ENCODE data around the gene BIRC6. TPM values are rescaled to one million over a fixed set of nuclear protein-coding genes. Genes with fewer than 3 reads are reported as not detected.

Gene BIRC6
- polyA plus RNA-seq, 3 donors = 11.5 to 32.6 (median 12.9) TPM

DNA sequence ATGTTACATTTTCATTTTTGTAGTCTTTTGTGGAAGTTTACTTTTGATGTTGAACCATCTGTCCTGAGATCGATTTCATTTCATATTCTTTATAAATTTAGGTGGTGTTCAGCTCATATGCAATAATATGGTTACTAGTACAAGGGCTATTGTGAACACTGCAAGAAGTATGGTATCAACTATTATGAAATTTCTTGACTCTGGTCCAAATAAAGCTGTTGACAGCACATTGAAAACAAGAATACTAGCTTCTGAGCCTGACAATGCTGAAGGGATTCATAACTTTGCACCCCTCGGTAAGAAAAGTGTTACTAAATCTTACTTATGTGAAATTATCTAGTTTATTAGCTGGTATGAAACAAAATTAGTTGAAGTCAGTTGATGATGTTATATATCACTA lies 146.1 kb downstream of the BIRC6 start:
- WGBS (ENCODE audit: insufficient coverage) = no CpG with 5 or more reads among the region's 2 CpGs
- Histone ChIP-seq H3K79me2 (ENCODE audit: insufficient read depth, low read length) (peaks cover 23% of the 10 kb centered on the region), H4K20me1 (ENCODE audit: insufficient read depth, low read length) (no peaks in the 10 kb centered on the region), H3K4me1 (ENCODE audit: control insufficient read depth in 1 of 2, insufficient read depth in 2 of 2, low read length in 2 of 2) (peaks cover 18 to 20% of the 10 kb centered on the region in 2 donors), H3K36me3 (replicated peaks in 1 of 2; ENCODE audit: control insufficient read depth in 1 of 2, insufficient read depth in 2 of 2, low read length in 2 of 2) (peaks cover 63 to 80% of the 10 kb centered on the region in 2 donors), H3K9me3 (replicated peaks in 1 of 2; ENCODE audit: control insufficient read depth in 1 of 2, insufficient read depth in 1 of 2, low read length in 2 of 2) (no peaks in the 10 kb centered on the region), H3K27me3 (ENCODE audit: control insufficient read depth in 2 of 2, insufficient read depth in 2 of 2, low read length in 2 of 2) (no peaks in the 10 kb centered on the region), H3K4me2 (replicated peaks; ENCODE audit: extremely low read depth, low read length, poor library complexity, severe bottlenecking) (no peak overlapping the region), H3K4me3 (replicated peaks in 1 of 3; ENCODE audit: low read depth in 2 of 3, low read length in 3 of 3) (no peak overlapping the region), H3K9ac (ENCODE audit: insufficient read depth, low read length, poor library complexity, severe bottlenecking) (no peak overlapping the region), H3K27ac (ENCODE audit: low read depth in 1 of 2, low read length in 2 of 2) (no peak overlapping the region), H2AFZ (ENCODE audit: insufficient read depth, low read depth, low read length, poor library complexity, severe bottlenecking) (no peak overlapping the region)
- Mint-ChIP-seq H3K27me3 (ENCODE audit: low read depth in 3 of 3) (peaks cover 0 to 2% (median 0%) of the 10 kb centered on the region in 3 donors), H3K4me1 (peaks cover 23% of the 10 kb centered on the region), H3K4me3 (no peak overlapping the region), H3K27ac (no peak overlapping the region), H3K9me3 (peaks cover 0 to 3% (median 0%) of the 10 kb centered on the region in 7 donors), H3K36me3 (peaks cover 51 to 87% of the 10 kb centered on the region in 2 donors)
- DNase-seq = no peak
- TF ChIP-seq, protein P1, sequence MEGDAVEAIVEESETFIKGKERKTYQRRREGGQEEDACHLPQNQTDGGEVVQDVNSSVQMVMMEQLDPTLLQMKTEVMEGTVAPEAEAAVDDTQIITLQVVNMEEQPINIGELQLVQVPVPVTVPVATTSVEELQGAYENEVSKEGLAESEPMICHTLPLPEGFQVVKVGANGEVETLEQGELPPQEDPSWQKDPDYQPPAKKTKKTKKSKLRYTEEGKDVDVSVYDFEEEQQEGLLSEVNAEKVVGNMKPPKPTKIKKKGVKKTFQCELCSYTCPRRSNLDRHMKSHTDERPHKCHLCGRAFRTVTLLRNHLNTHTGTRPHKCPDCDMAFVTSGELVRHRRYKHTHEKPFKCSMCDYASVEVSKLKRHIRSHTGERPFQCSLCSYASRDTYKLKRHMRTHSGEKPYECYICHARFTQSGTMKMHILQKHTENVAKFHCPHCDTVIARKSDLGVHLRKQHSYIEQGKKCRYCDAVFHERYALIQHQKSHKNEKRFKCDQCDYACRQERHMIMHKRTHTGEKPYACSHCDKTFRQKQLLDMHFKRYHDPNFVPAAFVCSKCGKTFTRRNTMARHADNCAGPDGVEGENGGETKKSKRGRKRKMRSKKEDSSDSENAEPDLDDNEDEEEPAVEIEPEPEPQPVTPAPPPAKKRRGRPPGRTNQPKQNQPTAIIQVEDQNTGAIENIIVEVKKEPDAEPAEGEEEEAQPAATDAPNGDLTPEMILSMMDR (IDR thresholded peaks at IDR 0.05) = no peak
- intact Hi-C loops (cut with micrococcal nuclease) = no loop called here

DNA sequence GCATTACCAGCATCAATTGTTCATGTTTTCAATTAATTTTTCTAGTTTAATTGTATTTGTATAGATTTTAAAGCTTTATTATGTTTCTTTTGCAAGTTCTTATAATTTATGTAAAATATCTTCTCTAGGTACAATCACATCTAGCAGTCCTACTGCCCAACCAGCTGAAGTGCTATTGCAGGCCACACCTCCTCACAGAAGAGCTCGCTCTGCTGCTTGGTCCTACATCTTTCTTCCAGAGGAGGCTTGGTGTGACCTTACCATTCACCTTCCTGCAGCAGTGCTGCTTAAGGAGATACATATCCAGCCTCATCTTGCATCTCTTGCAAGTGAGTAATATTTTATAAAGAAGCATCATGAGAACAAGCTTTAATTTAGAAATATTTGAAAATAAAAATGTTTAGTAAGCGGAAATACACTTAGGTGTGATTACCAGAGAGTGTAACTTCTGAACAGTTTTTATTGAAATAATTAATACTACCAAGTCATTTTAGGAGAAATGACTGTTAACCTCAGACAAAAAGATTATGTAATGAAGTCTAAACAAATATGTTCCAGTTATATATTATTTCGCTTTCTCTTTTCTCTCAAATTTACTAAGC lies 148.2 kb downstream of the BIRC6 start:
- peaks cover 7 to 8% of the 10 kb centered on the region in 2 donors for H3K4me1 ChIP-seq (ENCODE audit: control insufficient read depth in 1 of 2, insufficient read depth in 2 of 2, low read length in 2 of 2)
- no peak overlapping the region for H2AFZ ChIP-seq (ENCODE audit: insufficient read depth, low read depth, low read length, poor library complexity, severe bottlenecking)
- intact Hi-C loops (cut with micrococcal nuclease) = no loop called here
- peaks cover 7% of the 10 kb centered on the region for H3K79me2 ChIP-seq (ENCODE audit: insufficient read depth, low read length)
- no peaks in the 10 kb centered on the region for H3K27me3 ChIP-seq (ENCODE audit: control insufficient read depth in 2 of 2, insufficient read depth in 2 of 2, low read length in 2 of 2)
- H3K36me3 Mint-ChIP-seq = peaks cover 62 to 88% of the 10 kb centered on the region in 2 donors
- H3K4me3 ChIP-seq (replicated peaks in 1 of 3; ENCODE audit: low read depth in 2 of 3, low read length in 3 of 3) = no peak overlapping the region
- no peaks in the 10 kb centered on the region for H3K9me3 Mint-ChIP-seq
- no peak overlapping the region for H3K4me3 Mint-ChIP-seq
- peak overlapping the region in 1 of 7 donors; percentile 63 for H3K27ac Mint-ChIP-seq
- H3K9me3 ChIP-seq (replicated peaks in 1 of 2; ENCODE audit: control insufficient read depth in 1 of 2, insufficient read depth in 1 of 2, low read length in 2 of 2) = no peaks in the 10 kb centered on the region
- 80% methylated on average over 1 of the region's 3 CpGs for WGBS (ENCODE audit: insufficient coverage)
- H4K20me1 ChIP-seq (ENCODE audit: insufficient read depth, low read length) = no peaks in the 10 kb centered on the region
- H3K4me2 ChIP-seq (replicated peaks; ENCODE audit: extremely low read depth, low read length, poor library complexity, severe bottlenecking) = no peak overlapping the region
- H3K27ac ChIP-seq (ENCODE audit: low read depth in 1 of 2, low read length in 2 of 2) = peak overlapping the region in 1 of 2 donors; percentile 50
- H3K4me1 Mint-ChIP-seq = peaks cover 8% of the 10 kb centered on the region
- H3K27me3 Mint-ChIP-seq (ENCODE audit: low read depth in 3 of 3) = peaks cover 0 to 2% (median 0%) of the 10 kb centered on the region in 3 donors
- H3K9ac ChIP-seq (ENCODE audit: insufficient read depth, low read length, poor library complexity, severe bottlenecking) = no peak overlapping the region
- no peak for DNase-seq
- peaks cover 75 to 92% of the 10 kb centered on the region in 2 donors for H3K36me3 ChIP-seq (replicated peaks in 1 of 2; ENCODE audit: control insufficient read depth in 1 of 2, insufficient read depth in 2 of 2, low read length in 2 of 2)
- TF ChIP-seq, protein P1 (IDR thresholded peaks at IDR 0.05) = no peak
